LNCaP clone FGC (cell line): ENCODE results near the gene SKP2.

ENCODE experiments used
- DNase-seq: peaks from one replicate; pipeline ENCODE4 v3.0.0-alpha.2; 2011; ENCODE audit warnings: low read depth
- H3K4me3 ChIP-seq: 2 replicates; pipeline ENCODE4 v1.5.1; 2011; ENCODE audit warnings: mild to moderate bottlenecking, low read depth, low read length, control low read depth
- CTCF ChIP-seq: IDR thresholded peaks from 2 replicates; pipeline ENCODE4 v1.5.1; 2012; ENCODE audit warnings: mild to moderate bottlenecking; ENCODE audit not compliant: control insufficient read depth, insufficient read depth; ENCODE audit errors: extremely low read depth

SKP2 gene

GRCh38 chr5:36135988-36136387 is 15.9 kb upstream of the SKP2 start:
- no peak for TF ChIP-seq CTCF
- H3K4me3 ChIP-seq: no peak overlapping the region
- no peak for DNase-seq

- DNase-seq: no peak
- H3K4me3 ChIP-seq: no peak overlapping the region
- TF ChIP-seq CTCF: no peak
Observed at GRCh38 chr5:36136581-36136980, 15.3 kb upstream of the SKP2 start.

GRCh38 chr5:36138900-36139683 is 12.8 kb upstream of the SKP2 start:
- H3K4me3 ChIP-seq: no peak overlapping the region
- TF ChIP-seq CTCF: no peak
- no peak for DNase-seq

GRCh38 chr5:36145311-36145710 is 6.6 kb upstream of the SKP2 start:
- TF ChIP-seq CTCF: no peak
- H3K4me3 ChIP-seq: no peak overlapping the region
- DNase-seq: no peak

- TF ChIP-seq CTCF: no peak
- DNase-seq: no peak
- H3K4me3 ChIP-seq: no peak overlapping the region
Observed at GRCh38 chr5:36146390-36146789, 5.5 kb upstream of the SKP2 start.

- no peak for DNase-seq
- TF ChIP-seq CTCF: no peak
- no peak overlapping the region for H3K4me3 ChIP-seq
Observed at GRCh38 chr5:36147681-36148080, 4.2 kb upstream of the SKP2 start.
